HG03064 (cell line): ENCODE measurements around the gene CHRNB4.

ENCODE experiments used
- ATAC-seq: cut with Tn5 transposase; IDR thresholded peaks from one replicate; pipeline ENCODE4 v1.9.1; 2021; ENCODE audit warnings: low read depth; ENCODE audit not compliant: unreplicated experiment

The CHRNB4 gene

DNA sequence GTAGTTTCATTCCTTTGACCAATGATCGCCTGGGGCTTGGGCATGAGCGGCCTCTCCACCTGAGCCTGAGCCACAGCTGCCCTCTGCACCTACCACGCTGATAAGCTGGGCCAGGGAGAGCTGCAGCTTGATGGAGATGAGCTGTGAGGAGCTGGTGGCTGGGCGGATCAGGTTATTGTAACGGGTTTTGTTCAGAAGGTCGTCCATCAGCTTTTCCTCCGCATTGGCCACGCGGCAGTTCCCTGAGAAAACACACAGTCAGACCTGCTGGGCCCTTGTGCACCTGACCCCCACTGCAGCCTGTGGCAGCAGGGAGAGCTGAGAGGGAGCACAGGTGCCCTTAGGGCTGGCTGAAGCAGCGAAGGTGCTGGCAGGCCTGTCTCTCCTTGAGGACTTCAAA, 5.7 kb downstream of the CHRNB4 start:
- no peak for ATAC-seq

DNA sequence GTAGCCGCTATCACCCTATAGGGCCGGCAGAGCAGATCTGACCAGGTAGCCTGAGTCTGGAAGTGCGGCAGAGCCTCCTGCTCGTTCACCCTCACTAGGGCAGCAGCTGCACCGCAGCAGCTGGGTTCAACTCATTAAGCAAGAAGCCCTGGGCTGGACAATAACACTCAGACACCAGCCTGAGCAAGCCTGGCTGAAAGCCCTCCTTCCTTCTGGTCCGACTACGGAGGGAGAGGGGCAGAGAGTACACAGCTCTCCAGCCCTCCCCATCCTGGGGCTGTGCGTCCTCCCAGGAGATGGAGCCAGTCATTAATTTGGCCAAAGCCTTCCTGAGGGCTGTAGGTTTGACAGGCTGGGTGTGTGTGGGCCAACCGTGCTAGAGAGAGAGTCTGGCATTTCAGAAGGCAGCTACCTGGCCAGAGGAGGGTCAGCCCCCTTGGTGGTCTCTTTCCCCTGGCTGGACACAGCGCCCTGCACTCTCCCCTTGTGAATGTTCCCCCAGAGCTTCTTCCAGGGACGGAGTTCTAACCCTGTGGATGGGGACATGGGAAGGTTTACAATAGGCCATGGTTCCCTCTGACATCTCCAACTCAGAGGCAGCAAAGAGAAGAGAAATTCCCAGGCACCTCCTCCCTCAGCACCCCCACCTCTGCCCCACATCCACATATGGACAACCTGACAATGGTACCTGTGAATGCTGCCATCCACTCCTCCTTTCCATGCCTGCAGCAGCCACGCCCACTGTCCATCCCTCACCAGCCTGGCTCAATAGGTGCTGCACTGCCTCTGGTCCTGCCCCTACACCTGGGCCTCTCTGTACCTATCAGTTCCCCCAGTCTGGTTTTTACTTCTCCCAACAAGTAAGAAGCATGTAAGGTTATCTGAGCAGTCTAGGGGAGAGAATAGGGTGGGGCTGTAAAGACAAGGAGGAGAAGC, 6.5 kb downstream of the CHRNB4 start:
- ATAC-seq, result no peak

DNA sequence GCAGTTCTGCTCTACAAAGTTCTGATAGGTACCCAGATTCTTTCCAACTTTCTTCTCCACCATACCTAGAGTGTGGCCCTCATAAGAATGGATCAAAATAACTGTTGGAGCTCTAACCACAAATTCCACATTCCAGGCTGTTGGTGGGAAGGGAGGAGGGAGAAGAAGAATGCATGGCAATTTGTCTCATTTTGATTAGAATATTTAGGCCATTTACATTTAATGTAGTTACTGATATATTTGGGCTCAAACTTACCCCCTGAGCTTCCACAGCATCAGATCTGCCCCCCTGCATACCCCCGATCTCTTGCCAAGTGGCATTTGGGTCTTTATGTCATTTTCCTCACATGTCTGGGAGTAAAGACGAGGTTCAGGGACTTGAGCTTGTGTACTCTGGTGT, 7.7 kb downstream of the CHRNB4 start:
- ATAC-seq, result no peak

DNA sequence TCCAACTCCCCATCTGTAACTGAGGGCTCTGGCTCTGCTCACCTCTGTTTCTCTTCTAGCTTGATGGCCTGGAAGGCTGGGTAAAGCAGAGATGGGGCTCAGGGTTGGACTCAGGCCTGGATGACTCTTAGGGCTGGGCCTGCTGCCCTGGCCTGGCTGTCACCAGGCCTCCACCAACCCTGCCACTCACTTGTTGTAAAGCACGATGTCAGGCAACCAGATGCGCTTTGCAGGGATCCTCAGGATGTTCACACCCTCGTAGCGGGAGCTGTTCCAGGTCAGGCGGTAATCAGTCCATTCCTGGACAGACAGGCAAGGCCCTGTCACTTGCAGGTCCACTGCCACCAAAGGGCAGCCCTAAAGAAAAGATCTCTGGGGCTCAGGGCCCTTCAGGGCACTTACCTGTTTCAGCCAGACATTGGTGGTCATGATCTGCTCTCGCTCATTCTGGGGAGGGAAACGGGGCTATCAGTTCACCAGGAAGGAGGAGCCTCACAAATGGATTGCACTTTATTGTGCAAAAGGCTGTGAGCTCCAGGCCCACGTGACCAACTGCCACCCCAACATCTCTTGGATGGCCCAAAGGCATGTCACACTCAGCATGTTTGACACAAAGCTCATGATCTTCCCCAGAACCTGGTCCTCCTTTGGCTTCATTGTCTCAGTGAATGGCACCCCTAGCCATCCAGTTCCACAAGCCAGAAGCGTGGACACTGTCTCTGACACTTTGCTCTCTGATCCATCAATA, 9.9 kb downstream of the CHRNB4 start:
- ATAC-seq, result no peak

DNA sequence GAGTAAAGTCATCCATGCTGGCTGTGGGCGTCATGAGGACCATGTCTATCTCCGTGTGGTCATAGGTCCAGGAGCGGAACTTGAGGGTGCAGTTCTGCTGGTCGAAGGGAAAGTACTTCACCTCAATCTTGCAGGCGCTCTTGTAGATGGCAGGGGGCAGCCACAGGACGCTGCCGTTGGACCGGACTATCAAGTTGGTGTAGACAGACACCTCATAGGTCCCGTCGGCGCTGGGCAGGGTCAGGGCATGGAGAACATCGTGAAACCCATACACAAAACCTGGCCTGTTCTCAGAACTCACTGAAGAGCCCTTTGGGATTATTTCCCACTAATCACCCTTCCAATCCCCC, 11.3 kb downstream of the CHRNB4 start:
- no peak for ATAC-seq

DNA sequence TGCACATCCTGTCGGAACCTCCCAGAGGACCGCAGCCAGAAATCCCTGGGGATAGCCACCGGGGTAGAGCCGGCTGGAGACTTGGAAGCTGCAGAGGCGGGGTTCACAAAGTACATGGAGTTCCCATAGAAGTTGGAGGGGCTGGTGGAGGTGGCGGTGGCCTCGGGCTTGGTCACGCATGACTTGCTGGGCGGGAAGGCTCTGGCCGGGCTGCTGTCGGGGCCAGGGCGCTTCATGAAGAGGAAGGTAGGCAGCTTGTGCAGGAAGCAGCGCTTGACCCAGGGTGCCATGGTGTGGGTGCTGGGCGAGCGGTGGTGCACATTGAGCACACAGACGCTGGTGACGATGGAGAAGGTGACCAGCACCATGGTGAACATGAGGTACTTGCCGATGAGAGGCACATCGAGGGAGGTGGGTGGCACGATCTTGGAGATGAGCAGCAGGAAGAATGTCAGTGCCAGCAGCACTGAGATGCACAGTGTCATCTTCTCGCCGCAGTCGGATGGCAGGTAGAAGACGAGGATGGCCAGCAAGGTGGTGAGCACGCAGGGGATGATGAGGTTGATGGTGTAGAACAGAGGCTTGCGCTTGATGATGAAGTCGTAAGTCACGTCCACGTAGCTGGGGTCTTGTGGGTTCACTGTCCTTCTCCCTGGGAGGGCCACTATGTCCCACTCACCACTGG, 11.8 kb downstream of the CHRNB4 start:
- no peak for ATAC-seq

DNA sequence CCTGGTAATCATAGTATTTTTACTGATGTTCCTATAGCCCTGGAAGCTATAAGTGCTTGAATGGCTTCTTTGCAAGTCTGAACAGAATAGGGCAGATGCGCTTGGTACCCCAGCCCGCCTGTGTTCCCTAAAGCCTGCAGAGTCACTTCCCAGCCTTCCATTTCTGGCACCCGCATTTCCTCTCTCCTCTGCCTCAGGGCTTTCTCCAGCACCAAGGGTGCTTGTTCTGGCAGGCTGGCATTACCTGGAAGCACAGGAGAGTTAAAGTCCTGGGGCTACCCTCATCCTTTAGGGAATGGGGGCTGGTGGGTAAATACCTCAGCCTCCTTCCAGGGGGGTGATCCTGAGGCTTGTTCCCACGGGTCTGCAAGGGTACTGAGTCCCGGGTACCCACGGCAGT, 12.8 kb downstream of the CHRNB4 start:
- ATAC-seq, result no peak

DNA sequence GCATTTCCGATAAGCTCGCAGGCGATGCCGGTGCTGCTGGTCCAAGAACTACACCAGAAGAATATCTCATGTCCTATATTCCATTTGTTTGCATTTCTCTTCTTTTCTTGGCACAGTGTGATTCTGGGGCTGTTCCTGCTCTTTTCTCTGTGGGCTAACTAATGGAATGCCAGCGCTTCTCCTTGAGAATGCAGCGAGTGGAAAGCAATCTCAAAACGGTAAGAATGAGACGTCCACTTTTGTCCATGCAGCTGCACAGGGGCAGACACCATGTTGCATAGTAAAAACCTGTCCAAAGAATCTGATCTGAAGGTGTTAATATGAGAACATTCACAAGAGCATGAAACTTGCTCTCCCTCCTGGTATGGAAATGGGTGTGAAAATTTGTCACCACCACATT, 13.7 kb downstream of the CHRNB4 start:
- no peak for ATAC-seq

DNA sequence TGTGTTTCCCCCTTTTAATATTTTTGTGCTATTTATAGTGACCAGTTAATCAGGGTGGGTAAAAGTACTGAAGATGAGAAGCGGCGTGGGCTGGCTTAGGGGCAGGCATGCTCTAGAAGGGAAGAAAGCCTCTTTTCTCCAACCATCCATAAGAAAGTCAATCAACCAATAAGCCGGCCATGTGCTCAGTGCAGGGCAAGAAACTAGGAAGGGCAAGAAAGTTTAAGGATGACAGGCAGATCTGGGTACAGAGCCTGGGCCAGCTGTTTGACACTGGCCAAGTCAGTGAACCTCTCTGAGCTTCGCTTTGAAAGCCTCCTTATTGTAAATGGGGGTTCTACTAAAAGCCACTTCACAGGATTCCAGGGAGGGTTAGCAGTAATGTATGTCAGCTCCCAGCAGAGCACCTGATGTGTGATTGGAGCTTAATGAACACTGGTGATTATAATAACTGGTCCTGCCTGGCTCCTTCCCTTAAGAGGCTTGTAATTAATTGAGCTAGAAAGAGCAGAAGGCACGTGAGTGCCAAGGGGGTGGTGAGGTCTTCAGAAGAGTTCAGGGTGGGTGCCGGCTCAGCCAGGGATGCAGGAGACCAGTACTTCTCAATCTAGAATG, 14.5 kb downstream of the CHRNB4 start:
- ATAC-seq, result no peak

DNA sequence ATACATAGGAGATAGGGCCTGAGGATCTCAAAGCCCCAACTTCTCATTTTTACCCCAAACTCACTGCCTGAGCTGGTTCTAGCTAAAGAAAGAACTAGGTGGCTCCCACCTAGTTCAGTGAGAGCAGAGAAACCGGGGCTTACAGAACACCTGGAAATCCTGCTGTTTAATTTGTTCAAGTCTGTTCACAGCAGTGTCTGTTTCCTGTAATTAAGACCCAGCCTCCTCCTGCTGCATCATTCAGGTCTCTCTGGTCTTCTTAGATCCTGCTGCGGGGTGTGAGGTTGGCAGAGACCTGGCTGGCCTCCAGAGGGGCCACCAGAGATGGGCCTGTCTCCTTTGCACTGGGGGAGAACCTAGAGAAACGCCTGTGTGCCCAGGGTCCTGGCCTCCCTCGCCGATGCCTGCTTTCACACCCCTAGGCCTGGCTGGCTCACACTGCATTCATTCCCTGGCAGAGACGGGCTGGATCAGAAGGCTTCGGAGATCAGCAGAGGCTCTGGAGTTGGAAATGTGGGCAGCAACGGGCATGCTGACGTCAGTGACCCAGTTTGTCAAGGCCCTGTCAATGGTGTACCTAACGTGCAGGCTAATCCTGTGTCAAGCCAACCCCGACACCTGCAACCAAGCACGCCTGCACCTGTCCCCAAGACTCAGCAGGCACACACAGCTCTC, 15.3 kb downstream of the CHRNB4 start:
- ATAC-seq, result no peak

DNA sequence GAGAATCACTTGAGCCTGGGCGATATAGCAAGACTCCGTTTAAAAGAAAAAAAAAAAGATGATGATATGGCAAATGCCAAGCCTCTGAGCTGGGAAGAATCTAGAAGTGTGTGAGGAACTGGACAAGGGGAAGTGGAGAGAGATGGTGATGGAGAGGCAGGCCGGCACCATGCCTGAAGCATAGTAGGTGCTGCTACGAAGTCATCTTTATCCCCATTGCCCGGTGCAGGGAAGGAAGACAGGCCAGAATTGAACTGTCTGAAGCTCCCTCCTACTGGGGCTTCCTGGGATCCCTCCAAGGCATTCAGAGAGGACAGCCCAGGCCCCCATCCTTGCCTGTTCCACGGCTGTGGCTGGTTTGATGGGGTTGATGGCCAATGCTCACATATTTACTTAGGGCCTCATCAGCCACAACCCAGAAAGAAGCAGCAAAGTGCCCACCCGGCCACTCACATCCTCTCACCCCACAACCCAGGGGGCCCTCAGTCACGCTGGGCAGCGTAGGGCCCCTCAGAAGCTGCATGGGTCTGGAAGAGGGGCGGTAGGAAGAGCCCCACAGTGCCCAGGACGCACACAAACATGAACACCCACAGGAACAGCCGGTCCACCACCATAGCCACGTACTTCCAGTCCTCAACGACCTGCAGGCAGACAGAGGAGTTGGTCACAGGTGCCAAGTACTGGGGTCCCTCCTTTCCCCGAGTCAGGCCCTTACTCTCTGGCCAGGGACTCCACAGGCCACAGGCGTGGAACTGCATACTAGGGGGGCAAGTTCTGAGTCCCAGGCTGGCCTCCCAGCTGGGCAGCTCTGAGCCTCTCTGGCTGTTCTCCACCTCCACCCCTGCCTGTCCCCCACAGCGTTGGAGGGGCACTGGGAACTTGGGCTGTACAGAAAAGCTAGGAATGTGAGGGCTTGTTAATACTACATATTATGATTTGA, 16.1 kb downstream of the CHRNB4 start:
- no peak for ATAC-seq

DNA sequence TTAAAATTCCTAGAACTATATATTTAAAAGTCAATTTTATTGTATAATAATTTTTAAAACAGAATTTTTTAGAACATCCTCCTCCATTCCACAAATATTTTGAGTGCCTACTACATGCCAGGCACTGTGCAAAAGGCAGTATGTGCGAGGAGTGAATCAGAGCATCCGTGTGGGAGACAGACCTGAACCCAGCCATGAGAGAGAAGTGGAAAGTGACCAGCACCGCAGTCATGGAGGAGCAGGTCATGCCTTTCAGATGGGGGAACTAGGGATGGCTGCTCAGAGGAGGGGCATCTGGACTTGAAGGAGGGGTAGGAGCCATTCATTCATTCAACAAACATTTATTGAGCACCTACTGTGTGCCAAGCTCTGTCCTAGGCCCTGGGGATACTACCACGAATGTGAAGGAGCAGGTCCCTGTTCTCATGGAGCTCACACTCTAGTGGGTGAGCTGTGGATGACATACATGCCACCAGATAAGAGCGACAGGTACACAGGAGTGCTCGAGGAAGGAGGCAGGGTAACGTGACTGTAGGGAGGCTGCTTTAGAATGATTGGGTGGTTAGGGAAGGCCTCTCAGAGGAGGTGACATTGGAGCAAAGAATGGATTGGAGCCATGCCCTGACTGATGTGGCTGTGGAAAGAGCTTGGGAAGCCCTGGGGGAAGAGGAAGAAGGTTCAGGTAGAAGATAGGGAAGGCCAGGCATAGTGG, 17.1 kb downstream of the CHRNB4 start:
- no peak for ATAC-seq

DNA sequence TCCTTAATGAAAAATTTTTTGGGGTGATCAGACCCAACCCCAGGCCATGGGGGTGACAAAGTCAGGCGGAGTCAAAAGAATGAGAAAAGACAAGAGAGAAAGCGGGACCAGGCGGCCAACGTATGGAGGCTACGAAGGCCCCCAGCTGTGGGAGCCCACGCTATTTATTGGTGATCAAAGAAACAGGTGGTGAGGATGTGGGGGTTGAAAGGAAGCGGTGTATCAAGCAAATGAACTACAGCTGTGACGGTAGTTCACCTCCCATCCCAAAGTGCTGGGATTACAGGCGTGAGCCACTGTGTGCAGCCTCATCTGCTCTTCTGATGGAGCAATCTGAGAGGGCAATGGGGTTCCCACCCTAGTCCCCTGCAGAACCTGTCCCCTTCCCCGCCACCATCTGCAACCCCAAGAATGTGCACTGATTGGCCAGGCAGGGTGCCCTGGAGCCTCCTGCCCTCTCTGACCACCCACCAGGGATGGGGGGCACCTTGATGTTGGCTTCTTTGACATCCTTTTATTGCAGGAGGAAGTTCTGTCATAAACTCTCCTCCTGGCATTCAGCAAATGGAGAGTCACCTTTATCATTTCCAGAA, 19.1 kb downstream of the CHRNB4 start:
- no peak for ATAC-seq

DNA sequence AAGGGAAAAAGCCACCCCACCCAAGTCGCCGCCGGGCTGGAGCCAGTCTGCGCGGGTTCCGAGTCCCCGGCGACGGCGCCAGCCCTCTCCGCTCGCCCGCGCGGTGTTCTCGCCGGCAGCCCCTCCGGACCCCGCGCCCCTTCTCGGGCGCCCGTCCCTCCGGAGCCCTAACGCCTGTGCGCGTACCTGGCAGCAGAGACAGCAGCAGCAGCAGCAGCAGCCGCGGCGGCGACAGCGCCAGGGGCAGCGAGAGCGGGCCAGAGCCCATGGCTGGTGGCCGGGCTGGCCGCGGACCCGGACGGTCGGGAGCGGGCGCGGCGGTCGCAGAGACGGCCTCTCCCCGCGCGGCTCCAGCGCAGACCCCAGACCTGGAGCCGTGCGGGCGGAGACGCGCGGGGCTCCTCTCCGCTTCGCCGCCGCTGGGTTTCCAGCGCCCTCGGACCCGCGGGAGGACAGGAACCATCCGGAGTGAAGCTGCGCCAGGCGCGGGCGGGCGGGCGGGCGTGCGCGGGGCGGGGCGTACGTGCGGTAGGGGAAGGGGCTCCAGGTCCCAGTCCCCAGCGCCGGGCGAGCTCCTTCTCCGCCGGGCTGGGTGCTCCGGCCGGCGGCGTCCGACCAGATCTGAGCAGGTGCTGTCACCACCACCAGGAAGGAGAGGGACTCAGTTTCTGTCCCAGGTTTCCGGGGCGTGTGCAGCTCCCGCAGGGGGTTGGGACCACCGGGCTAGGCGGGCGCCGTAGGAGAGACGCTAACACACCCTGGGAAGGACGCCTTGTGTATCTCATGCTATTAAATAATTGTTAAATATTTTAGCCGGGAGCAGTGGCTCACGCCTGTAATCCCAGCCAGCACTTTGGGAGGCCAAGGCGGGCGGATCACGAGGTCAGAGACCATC, 20.2 kb downstream of the CHRNB4 start, which contains the start of gene CHRNA3:
TSS of gene CHRNA3 (minus strand) at position 470 of the 895 bp plus-strand sequence. CDS start at position 268, 202 bp downstream.
- ATAC-seq, result no peak

DNA sequence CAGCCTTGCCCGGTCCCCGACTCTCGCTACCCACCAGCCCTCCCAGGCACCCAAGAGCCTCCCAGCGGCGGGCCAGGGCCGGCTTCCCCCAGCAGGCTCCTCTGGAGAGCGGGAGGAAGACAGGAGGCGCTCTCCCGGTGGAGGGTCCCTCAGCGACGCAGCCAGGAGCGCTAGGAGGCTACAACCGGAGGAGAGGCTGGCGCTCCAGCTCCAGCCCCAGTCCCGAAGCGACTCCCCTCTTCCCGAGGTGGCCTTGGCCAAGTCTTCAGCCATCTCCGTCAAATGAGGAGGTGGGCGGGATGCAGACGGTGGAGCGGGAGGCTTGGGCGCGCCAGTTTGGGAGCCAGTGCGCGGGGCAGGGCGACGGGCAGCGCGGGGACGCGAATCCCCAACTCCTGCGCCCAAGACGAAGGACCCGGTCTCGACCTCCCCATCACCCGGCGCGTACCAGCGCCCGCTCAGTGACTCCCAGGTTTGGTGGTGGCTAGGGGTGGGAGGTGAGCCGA, 20.9 kb downstream of the CHRNB4 start:
- no peak for ATAC-seq

DNA sequence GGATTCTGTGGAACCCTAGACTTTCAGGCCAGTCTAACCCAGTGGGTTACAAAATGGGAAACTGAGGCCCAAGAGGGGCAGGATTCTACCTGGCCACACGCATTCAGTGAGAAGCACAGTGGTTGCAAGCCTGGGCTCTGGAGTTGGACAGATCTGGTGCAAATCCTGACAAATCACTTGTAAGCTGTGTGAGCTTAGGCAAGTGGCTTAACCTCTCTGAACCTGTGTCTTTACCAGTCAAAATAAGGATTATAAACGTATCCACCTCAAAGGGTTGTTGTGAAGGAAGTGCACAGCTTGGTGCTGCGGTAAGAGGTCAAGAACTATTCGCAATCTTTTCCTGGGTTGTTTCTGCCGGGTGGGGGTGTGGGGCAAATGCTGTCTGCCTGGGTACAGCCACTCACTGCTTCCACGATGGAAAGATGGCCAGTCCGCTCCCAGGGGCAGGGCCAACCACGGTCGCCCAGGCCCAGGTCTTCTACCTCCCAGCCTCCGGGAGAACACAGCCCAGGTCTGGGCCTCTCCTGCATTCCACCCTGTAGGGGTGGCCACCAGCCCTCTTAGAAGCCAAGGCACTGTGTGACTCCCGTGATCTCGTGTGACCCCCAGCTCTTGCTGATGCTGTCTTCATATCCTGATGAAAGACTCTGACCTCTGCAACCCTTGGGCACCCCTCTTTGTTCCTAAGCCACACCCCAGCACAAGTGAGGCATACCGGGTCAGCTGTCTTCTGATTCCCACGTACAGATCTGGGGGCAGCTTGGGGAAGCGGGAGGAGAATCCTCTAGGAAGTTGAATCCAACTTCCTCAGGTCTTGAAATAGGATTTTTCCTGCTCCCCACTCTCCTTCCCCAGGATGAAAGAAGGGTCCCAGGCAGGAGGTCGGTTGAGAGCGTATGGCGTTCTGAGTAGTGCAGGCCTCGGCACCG, 21.7 kb downstream of the CHRNB4 start:
- ATAC-seq, result no peak
